ENCODE measurements around the gene SWT1.
"Not testable (repeated sequence)": the region's sequence is repeated elsewhere in the genome, so short reads cannot be mapped to it uniquely, and the experiment has no call there.

The SWT1 gene

DNA sequence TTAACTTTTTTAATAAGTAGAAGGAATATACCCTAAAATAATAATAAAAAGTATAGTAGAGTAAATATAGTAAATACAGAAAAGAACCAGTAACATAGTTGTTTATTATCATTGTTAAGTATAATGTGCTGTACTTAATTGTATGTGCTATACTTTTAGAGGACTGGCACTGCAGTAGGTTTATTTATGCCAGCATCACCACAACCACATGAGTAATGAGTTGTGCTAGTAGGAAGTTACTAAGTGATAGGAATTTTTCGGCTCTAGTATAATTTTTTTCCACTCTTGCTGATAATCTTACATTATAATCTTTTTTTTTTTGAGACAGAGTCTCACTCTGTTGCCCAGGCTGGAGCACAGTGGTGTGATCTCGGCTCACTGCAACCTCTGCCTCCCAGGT, 88.5 kb downstream of the SWT1 start:
- DNase-seq (ENCODE audit: low spot score), result no peak
- no peak for FAIRE-seq

DNA sequence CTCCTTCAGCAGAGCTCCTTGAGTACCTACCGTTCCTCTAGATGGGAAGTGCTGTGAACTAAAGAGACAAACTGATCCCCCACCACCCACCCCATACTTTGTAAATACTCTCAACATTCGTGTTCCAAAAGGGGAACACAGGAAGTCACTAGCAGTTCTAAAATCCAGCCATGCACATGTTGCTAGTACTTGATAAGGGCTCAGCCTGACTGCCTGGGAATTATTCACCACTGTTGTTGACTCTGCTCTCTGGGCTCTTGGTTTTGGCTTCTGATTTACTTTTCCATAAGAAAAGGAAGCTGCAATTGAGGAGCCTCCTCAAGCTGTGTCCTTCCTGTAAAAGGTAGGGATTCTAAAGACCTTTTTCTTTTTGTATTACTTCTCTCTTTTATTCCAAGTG, 92.6 kb downstream of the SWT1 start:
- DNase-seq (ENCODE audit: low spot score) (no peak), FAIRE-seq (no peak)

DNA sequence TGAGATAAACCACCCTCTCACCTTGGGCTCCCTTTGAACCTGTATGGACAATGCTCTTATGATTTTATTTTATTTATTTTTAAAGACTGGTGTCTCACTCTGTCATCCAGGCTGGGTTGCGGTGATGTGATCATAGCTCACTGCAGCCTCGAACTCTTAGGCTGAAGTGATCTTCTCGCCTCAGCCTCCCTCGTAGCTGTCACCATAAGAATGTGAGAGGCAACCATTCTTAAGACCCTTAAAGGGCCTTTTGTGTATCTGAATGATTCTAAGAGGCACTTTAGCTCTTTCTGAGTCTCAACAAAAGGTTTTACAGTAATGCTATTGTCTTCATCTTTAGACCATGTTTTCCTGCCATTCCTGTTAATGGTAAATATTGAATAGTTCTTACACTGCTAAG, 93.1 kb downstream of the SWT1 start:
- no peak for FAIRE-seq

DNA sequence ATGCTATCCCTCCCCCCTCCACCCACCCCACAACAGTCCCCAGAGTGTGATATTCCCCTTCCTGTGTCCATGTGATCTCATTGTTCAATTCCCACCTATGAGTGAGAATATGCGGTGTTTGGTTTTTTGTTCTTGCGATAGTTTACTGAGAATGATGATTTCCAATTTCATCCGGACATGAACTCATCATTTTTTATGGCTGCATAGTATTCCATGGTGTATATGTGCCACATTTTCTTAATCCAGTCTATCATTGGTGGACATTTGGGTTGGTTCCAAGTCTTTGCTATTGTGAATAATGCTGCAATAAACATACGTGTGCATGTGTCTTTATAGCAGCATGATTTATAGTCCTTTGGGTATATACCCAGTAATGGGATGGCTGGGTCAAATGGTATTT, 95.0 kb downstream of the SWT1 start:
- DNase-seq (ENCODE audit: low spot score); FAIRE-seq: not testable (repeated sequence)

More for the DNA sequence above, 93.1 kb downstream of the SWT1 start:
- no peak for DNase-seq (ENCODE audit: low spot score)

DNA sequence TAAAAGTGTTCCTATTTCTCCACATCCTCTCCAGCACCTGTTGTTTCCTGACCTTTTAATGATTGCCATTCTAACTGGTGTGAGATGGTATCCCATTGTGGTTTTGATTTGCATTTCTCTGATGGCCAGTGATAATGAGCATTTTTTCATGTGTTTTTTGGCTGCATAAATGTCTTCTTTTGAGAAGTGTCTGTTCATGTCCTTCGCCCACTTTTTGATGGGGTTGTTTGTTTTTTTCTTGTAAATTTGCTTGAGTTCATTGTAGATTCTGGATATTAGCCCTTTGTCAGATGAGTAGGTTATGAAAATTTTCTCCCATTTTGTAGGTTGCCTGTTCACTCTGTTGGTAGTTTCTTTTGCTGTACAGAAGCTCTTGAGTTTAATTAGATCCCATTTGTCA, 95.4 kb downstream of the SWT1 start:
- FAIRE-seq; DNase-seq (ENCODE audit: low spot score): not testable (repeated sequence)

DNA sequence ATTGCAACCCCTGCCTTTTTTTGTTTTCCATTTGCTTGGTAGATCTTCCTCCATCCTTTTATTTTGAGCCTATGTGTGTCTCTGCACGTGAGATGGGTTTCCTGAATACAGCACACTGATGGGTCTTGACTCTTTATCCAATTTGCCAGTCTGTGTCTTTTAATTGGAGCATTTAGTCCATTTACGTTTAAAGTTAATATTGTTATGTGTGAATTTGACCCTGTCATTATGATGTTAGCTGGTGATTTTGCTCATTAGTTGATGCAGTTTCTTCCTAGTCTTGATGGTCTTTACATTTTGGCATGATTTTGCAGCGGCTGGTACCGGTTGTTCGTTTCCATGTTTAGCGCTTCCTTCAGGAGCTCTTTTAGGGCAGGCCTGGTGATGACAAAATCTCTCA, 98.6 kb downstream of the SWT1 start:
- not testable (repeated sequence) for FAIRE-seq; DNase-seq (ENCODE audit: low spot score)

DNA sequence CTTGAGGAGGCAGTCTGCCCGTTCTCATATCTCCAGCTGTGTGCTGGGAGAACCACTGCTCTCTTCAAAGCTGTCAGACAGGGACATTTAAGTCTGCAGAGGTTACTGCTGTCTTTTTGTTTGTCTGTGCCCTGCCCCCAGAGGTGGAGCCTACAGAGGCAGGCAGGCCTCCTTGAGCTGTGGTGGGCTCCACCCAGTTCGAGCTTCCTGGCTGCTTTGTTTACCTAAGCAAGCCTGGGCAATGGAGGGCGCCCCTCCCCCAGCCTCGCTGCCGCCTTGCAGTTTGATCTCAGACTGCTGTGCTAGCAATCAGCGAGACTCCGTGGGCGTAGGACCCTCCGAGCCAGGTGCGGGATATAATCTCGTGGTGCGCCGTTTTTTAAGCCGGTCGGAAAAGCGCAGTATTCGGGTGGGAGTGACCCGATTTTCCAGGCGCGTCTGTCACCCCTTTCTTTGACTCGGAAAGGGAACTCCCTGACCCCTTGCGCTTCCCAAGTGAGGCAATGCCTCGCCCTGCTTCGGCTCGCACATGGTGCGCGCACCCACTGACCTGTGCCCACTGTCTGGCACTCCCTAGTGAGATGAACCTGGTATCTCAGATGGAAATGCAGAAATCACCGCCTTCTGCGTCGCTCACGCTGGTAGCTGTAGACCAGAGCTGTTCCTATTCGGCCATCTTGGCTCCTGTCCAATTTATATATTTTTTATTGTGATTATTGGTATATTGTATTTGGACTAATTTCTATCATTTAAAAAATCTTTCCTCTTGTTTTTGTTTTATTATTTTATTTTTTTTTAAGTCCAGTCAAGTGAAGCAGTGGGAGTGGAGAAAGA, 100.4 kb downstream of the SWT1 start:
- FAIRE-seq; DNase-seq (ENCODE audit: low spot score): not testable (repeated sequence)

DNA sequence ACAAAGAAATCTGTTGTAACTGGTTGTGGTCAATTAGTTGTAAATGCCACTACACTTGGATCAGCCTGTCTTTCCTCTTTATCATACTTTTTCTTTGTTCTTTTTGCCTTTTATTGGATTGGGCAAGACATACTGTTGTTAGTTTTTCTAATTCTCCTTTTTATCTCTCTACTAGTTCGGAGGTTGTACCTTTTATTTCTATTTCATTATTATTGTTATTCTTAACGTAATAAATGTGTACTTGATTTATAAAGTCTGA, 100.9 kb downstream of the SWT1 start:
- FAIRE-seq, result no peak
- no peak for DNase-seq (ENCODE audit: low spot score)

DNA sequence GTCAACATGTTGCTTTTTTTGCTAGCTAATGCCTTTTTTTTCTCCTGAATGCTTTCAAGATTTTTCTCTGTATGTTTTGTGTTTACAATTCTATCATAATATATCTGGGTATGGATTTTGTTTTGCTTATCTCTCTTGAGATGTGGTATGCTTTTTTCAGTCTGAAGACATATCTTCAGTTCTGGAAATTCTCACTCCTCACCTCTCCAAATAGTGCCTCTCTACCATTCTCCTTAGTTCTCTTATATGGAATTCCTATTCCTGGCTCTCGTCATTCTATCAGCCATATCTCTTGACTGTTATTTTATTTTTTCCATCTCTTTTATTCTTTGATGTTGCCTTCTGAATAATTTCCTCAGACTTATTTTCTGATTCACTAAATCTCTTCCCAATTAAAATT, 101.7 kb downstream of the SWT1 start:
- FAIRE-seq, result no peak
- no peak for DNase-seq (ENCODE audit: low spot score)

DNA sequence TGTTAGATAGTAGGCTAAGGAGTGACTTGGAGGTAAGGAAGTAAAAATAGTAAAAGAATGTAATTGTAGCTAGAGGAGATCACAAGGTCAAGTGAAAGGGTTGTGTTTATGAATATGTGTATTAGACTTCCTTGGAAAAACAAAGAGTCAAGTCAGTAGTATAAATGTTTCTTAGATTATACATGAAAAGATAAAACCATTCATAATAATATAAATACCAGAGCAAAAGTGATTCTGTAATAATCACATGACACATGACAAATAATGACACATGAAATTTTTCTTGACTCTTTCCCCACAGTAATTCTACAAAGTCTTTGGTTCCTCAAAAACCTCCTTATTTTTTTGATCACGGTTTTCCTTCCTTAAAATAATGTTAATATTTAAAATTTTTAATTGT, 103.6 kb downstream of the SWT1 start:
- DNase-seq (ENCODE audit: low spot score) (no peak), FAIRE-seq (no peak)

DNA sequence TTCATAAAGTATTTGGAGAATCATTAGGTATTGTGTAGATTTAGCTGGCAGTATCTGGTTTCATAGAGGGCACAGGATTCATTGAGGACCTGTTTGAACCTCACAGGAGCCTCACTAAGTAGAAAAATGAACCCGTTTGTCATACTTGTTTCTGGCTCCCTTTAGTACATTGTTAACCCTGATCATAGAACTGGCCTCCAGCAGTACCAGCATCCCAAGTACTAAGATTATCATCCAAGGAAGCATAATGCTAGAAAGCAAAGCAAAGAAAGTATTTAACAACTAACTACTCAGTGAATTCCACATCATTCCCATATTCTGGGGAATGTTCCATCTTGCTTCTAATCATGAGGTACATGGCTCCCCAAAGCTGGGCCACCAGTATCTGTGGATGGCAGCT, 105.2 kb downstream of the SWT1 start:
- DNase-seq (ENCODE audit: low spot score), result no peak
- no peak for FAIRE-seq

DNA sequence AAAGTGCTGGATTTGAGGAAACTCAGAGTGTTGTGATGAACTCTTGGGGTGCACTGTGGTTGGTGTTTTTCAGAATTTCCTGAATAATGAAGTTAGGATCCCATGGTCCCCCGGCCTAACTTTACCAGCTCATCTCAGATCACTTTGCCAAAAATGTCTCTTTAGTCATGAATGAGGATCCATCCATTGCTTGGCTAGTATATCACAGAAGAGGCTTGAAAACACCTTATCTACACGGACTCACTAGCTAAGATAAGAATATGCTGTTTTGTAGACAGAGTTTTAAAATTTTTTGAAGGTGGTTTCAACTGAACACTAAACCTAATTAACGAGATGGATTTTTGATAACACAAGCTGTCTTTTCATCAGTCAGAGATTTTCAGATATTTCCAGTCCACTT, 106.3 kb downstream of the SWT1 start:
- FAIRE-seq (no peak), DNase-seq (ENCODE audit: low spot score) (no peak)

DNA sequence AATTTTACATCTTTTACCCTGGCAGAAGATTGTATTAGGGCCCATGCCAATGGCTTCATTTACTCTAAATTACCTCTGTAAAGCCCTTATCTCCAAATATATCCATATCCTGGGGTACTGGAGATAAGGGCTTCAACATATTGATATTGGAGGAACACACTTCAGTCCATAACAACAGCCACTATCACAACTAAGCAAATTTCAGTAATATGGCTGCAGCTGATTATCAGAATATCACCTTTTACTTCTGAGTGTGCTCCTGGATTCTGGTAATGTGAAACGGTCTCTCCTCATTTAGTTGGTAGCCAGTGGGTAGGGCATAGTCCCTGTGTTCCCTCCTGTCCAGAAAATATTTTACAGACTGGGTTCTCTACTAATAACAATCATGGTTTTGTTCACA, 106.8 kb downstream of the SWT1 start:
- no peak for DNase-seq (ENCODE audit: low spot score)
- no peak for FAIRE-seq

DNA sequence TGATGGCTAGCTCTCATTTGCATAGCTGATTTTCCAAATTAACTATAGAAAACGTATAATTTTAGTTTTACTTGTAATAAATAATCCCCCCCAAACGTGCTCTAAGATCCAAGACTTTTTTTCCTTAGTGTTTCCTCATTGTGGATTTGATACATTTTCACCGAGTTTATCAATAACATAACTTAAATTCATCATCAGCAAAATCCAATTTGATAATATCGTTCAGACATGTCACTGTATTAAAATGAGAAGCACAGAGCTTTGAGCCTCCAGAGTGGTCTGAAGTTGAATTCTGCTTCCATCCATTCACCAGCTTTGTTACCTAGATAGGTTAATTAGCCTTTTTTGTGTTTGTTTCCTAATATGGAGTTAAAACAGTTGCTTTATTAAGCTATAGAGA, 108.3 kb downstream of the SWT1 start:
- DNase-seq (ENCODE audit: low spot score) (no peak), FAIRE-seq (no peak)

DNA sequence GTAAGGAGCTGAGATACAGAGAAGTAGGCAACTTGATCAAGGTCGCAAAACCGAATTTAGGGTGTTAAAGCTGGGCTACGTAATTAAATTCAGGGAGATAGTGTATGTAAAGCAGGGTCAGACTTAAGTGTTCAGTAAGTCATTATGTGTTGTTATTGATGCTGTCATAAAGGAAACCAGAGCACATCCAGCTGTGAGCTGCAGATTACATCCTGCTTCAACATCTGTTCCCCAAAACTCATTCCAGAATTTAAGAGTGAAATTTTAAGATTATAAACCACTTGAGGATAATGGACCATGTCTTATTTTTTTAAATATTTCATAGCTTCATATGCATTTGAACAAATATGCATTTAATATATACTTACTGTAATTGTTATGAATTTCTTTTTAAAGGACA, 110.3 kb downstream of the SWT1 start:
- DNase-seq (ENCODE audit: low spot score) (no peak), FAIRE-seq (no peak)

DNA sequence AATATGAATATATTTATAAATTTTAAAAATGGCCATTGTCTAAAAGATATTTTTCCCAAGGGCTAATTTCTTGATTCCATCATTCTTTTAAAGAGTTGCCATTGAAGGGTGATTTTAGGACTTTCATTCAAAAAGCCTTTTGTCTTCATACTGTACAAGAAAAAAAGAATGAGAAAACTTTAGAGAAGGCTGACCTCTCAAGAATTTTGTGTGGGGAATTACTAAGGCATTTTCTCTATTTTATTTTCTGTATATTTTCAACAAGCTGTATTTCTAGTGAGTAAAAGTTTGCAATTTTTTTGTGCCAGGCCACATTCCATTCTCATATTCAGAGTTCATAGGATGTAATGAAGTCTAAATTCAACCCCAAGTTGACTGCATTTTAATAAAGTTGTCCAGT, 110.7 kb downstream of the SWT1 start:
- no peak for DNase-seq (ENCODE audit: low spot score)
- FAIRE-seq, result no peak

DNA sequence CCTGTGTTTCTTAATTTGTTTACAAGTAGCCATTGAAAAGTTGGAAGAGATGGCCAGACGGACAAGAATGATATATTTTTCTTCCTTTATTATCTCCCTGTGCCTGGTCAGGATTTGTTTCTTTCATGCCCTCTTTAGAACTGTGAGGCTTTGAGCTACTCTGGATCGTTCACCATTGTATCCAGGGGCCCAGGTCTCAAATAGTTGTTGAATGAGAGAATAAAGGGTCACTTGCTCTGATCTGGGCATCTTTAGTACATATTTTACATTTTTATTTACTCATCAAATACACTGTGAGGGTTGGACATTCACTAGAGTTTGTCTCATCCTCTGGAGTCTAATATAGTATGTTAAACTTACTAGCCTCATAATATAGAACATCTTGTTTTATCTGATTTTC, 111.4 kb downstream of the SWT1 start:
- DNase-seq (ENCODE audit: low spot score), result no peak
- no peak for FAIRE-seq

DNA sequence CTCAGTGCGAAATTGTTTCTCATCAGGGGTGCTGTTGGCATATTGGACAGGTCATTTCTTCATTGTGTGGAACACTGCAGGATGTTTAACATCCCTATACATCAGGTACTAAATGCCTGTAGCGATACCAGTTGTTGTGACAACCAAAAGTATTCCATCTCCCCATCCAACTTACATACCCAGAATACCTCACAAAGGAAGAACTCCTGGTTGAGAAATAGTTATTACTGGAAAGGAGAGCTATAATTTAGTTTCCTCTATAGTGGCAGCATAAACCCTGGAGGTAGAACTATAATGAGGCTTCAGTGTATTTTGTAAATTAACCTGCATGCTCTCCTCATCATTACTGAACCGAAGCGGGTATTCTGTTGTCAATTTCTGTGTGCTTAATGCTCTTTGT, 115.0 kb downstream of the SWT1 start:
- DNase-seq (ENCODE audit: low spot score), result no peak
- FAIRE-seq, result no peak

DNA sequence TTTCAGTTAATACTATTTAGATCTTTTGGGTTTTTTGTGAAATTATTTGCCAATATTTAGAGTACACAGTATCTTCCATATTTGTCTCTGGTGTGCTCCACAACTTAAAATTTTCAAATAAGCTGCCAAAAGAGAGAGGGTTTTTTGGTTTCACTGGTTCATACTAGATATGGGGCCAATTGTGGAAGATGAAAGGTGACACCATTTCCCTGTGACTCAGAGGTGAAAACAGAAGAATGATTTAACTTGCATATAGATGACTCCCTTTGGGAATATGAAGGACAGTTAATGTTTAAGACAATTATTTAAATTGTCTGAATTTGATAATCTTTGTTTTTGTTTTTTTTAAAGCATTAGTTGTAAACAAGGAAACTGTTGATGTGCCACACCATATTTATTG, 122.6 kb downstream of the SWT1 start:
- FAIRE-seq (no peak), DNase-seq (ENCODE audit: low spot score) (no peak)

DNA sequence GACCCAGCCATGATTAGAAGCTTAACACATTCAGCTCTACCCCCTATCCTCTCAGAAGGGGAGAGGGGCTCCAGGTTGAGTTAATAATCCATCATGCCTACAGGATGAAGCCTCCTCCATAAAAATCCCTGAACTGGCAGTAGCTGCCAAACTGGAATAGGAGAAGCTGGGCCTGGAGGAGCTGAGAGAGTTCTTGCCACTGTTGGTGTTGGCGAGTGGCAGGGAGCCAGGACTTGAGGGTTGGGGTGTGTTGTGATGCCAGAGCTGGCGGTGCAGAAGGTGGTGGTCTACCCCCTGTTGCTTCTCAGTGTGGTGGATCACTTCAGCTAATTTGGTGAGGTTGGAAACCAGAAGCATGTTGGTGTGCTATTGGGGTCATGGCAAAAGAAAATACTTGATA, 123.6 kb downstream of the SWT1 start:
- FAIRE-seq, result no peak
- DNase-seq (ENCODE audit: low spot score), result no peak

DNA sequence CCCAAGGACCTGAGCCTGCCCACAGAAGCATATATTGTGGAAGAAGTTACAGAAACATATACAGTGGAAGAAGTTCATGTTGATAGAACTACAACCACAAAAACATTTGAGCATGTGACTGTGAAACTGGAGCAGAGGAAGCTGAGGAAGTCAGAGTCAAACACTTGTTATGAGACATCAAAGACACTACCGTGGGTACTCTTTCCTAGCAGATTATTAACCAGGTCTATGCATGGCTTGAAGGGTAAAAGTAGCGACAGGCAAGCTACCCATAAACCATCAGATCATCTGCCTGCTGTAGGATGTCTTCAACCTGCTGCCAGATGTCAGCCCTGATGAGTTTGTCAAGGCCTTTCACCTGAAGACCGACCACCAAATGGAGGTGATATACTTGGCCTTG, 124.3 kb downstream of the SWT1 start:
- FAIRE-seq, result no peak
- DNase-seq (ENCODE audit: low spot score), result no peak

DNA sequence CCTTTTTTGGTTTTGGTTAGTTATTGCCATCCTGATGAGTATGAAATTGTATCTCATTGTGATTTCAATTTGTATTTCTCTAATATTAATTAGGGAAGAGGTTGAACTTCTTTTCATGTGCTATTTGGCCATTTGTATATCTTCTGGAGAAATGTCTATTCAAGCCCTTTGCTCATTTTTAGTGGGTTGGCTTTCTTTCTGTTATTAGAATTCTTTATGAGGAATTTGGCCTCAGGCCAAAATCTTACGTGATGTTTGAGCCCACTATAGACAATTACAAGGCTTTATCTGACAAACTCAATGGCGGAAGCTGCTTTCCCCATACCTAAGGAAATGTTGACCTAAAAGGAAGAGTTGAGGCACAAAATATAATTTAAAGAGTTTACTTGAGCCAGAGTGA, 127.1 kb downstream of the SWT1 start:
- no peak for FAIRE-seq
- DNase-seq (ENCODE audit: low spot score), result no peak

DNA sequence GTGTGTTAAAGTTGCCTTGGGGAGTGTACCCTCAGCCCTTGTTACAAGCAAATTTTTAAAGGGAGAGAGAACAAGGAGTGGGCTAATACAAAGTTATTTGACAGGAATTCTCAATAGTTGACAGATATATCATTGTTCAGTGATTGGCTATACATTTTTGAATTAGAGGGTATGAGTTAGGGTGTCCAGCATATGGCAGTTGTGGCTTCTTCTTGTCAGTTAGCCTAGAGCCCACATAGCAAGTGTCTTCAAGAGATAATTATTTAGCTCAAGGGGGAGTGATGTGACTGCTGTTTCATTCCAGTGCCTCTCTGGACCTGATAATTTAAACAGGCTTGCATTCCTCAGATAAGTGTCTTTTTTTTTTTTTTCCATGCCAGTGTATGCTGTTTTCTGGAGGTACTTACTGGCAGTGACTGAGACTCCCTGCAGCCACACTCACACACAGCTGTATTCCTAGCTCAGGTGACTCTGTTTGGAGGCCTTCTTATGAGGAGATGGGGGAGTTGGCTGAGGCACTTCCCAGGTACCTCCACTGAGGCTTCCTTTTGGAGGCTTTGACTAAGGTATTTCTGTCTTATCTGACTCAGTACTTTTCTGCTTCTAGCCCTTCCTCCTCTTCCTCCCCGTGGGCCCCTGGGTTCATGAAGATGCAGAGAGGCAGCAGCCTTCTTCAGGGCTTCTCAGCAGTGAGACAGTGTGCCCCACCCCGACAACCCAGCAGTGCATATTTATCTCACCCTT, 127.7 kb downstream of the SWT1 start:
- FAIRE-seq, result no peak
- DNase-seq (ENCODE audit: low spot score), result no peak
